CD14-positive monocyte (primary cell): ENCODE data around the gene COLEC11. TPM values are rescaled to one million over a fixed set of nuclear protein-coding genes. Genes with fewer than 3 reads are reported as not detected.

Experiments
- DNase-seq, 3 donors: peaks; one replicate each; pipeline ENCODE4 v3.0.0-alpha.2; 2011 to 2022
- H2AFZ ChIP-seq: 2 replicates; pipeline ENCODE4 v1.6.0; 2012; ENCODE audit warnings: mild to moderate bottlenecking, low read depth, low read length, inconsistent platforms; ENCODE audit not compliant: insufficient read depth, poor library complexity, severe bottlenecking
- H3K27ac ChIP-seq, 2 donors: 1 replicate in 1 of 2; 2 replicates in 1 of 2; pipeline ENCODE4 v1.5.1; 2012 to 2013; ENCODE audit warnings: low read length in 2 of 2, control low read depth in 1 of 2, inconsistent platforms in 1 of 2, low read depth in 1 of 2, mild to moderate bottlenecking in 1 of 2
- H3K27me3 ChIP-seq, 2 donors: one replicate each; pipeline versions ENCODE4 v1.6.0 to v1.6.1; 2011 to 2013; ENCODE audit warnings: low read length in 2 of 2; ENCODE audit not compliant: control insufficient read depth in 2 of 2, insufficient read depth in 2 of 2
- H3K36me3 ChIP-seq, 2 donors: replicated peaks in 1 of 2; 1 replicate in 1 of 2; 2 replicates in 1 of 2; pipeline versions ENCODE4 v1.5.1 to v1.6.1; 2012 to 2013; ENCODE audit warnings: low read length in 2 of 2, control low read depth in 1 of 2, inconsistent platforms in 1 of 2, mild to moderate bottlenecking in 1 of 2; ENCODE audit not compliant: insufficient read depth in 2 of 2, control insufficient read depth in 1 of 2
- H3K4me1 ChIP-seq, 2 donors: 1 replicate in 1 of 2; 2 replicates in 1 of 2; pipeline versions ENCODE4 v1.5.1 to v1.6.1; 2012 to 2013; ENCODE audit warnings: low read length in 2 of 2, control low read depth in 1 of 2, inconsistent platforms in 1 of 2, mild to moderate bottlenecking in 1 of 2, moderate library complexity in 1 of 2; ENCODE audit not compliant: insufficient read depth in 2 of 2, control insufficient read depth in 1 of 2
- H3K4me2 ChIP-seq: replicated peaks from 2 replicates; pipeline ENCODE3; 2012; ENCODE audit warnings: low read length, moderate library complexity, mild to moderate bottlenecking; ENCODE audit not compliant: poor library complexity, severe bottlenecking; ENCODE audit errors: extremely low read depth
- H3K4me3 ChIP-seq, 3 experiments: fragments of 200-600 bp in 1 of 3; sonication (generic) in 1 of 3; replicated peaks in 1 of 3; 1 replicate in 2 of 3; 2 replicates in 1 of 3; pipeline ENCODE4 v1.5.1; 2011 to 2013; ENCODE audit warnings: low read length in 3 of 3, mild to moderate bottlenecking in 3 of 3, control low read depth in 2 of 3, low read depth in 2 of 3, inconsistent platforms in 1 of 3, moderate library complexity in 1 of 3
- H3K79me2 ChIP-seq: 2 replicates; pipeline ENCODE4 v1.6.0; 2012; ENCODE audit warnings: mild to moderate bottlenecking, control low read depth, inconsistent platforms, low read length, moderate library complexity; ENCODE audit not compliant: insufficient read depth
- H3K9ac ChIP-seq: 2 replicates; pipeline ENCODE4 v1.6.0; 2017; ENCODE audit warnings: low read length, mild to moderate bottlenecking; ENCODE audit not compliant: insufficient read depth, poor library complexity, severe bottlenecking
- H3K9me3 ChIP-seq, 2 donors: replicated peaks in 1 of 2; 1 replicate in 1 of 2; 2 replicates in 1 of 2; pipeline versions ENCODE4 v1.5.1 to v1.6.1; 2012 to 2013; ENCODE audit warnings: low read length in 2 of 2, control low read depth in 1 of 2; ENCODE audit not compliant: control insufficient read depth in 1 of 2, insufficient read depth in 1 of 2
- H4K20me1 ChIP-seq: 2 replicates; pipeline ENCODE4 v1.6.0; 2012; ENCODE audit warnings: mild to moderate bottlenecking, low read length, control low read depth, moderate library complexity; ENCODE audit not compliant: insufficient read depth
- H3K27ac Mint-ChIP-seq, 7 donors: one replicate each; pipeline ENCODE4 v1.8.0; 2020; ENCODE audit warnings: mild to moderate bottlenecking in 7 of 7, mixed read lengths in 7 of 7, moderate library complexity in 6 of 7, inconsistent platforms in 2 of 7
- H3K27me3 Mint-ChIP-seq, 3 donors: one replicate each; pipeline ENCODE4 v1.8.0; 2021 to 2022; ENCODE audit warnings: low read depth in 3 of 3, mild to moderate bottlenecking in 3 of 3, mixed read lengths in 3 of 3, moderate library complexity in 3 of 3, inconsistent platforms in 1 of 3
- H3K36me3 Mint-ChIP-seq, 2 donors: one replicate each; pipeline ENCODE4 v1.8.0; 2020; ENCODE audit warnings: mixed read lengths in 2 of 2, inconsistent platforms in 1 of 2, mild to moderate bottlenecking in 1 of 2
- H3K4me1 Mint-ChIP-seq: one replicate; pipeline ENCODE4 v1.8.0; 2020; ENCODE audit warnings: mild to moderate bottlenecking, mixed read lengths
- H3K4me3 Mint-ChIP-seq, 2 donors: one replicate each; pipeline ENCODE4 v1.8.0; 2020; ENCODE audit warnings: mild to moderate bottlenecking in 2 of 2, mixed read lengths in 2 of 2, moderate library complexity in 1 of 2
- H3K9me3 Mint-ChIP-seq, 7 donors: one replicate each; pipeline ENCODE4 v1.8.0; 2020 to 2022; ENCODE audit warnings: mixed read lengths in 7 of 7, mild to moderate bottlenecking in 6 of 7, moderate library complexity in 6 of 7, inconsistent platforms in 2 of 7
- CTCF ChIP-seq: fragments of 200-600 bp; IDR thresholded peaks from one replicate; pipeline ENCODE4 v1.8.0; 2022; ENCODE audit warnings: antibody characterized with exemption, mild to moderate bottlenecking
- WGBS: methylation state at CpG from one replicate; pipeline ENCODE4 v1.1.5; 2013; ENCODE audit warnings: missing lambda C conversion rate; ENCODE audit not compliant: insufficient coverage; 5-methylcytosine and 5-hydroxymethylcytosine counted together
- intact Hi-C, 2 donors: fragments of 100-400 bp; cut with micrococcal nuclease; formaldehyde crosslinking; loops; one replicate each; pipeline versions ENCODE4 v1.15.0 to v1.15.1; 2023
- polyA plus RNA-seq, 3 donors: library from polyadenylated mRNA; depleted of rRNA in 1 of 3; unstranded in 2 of 3; stranded (reverse) in 1 of 3; fragments of 300-500 nt in 2 of 3; fragments of >200 nt in 1 of 3; fragmentation: Illumina TruSeq in 2 of 3; gene quantifications; 1 replicate in 2 of 3; 2 replicates in 1 of 3; pipeline ENCODE4 v1.2.3, GENCODE V29; 2012 to 2021

COLEC11 gene
- polyA plus RNA-seq, 3 donors: not detected

DNA sequence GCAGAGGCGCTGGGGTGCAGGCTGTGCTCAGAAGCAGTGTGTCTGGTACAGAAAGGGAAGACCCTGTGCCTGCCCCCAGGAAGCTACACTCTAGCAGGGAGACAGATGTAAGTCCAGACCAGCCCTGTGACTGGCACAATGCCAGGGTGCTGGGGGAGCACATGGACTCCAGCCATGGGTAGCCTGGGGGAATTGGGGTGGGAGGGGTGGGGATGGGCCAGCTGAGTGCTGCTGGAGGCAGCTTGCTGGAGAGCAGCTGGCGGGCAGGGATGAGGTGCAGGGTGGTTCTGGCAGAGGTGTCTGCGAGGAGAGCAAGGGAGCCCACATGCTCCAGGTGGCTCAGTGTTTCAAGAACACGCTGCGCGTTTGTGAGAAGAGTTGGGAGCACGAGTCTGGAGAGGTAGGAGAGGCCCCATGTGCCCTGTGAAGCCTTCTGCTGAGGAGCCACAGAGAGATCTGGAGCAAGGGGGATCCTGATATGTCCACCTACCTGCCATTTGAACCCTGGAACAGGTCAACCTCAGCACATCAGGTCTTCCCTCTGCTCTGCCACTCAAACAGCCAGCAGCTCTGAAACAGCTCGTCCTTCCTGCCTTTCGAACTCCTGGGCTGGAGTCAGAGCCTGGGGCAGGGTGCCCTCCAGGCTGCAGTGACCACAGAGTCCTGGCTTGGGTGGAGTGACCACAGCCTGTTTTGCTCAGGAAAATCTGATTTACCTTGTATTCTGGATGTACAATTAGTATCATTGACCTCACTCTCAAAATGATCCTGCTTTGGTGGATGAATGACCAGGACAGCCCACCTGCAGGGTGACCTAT, 78.2 kb downstream of the COLEC11 start:
- H3K36me3 Mint-ChIP-seq: no peaks in the 10 kb centered on the region
- whole genome bisulfite sequencing: 92% methylated on average over 7 of the region's 9 CpGs
- no peaks in the 10 kb centered on the region for H3K4me1 ChIP-seq
- no peak overlapping the region for H3K9ac ChIP-seq
- peaks cover 0 to 3% (median 0%) of the 10 kb centered on the region in 7 donors for H3K9me3 Mint-ChIP-seq
- no peaks in the 10 kb centered on the region for H3K4me1 Mint-ChIP-seq
- no peaks in the 10 kb centered on the region for H4K20me1 ChIP-seq
- no peaks in the 10 kb centered on the region for H3K27me3 ChIP-seq
- no peak overlapping the region for H2AFZ ChIP-seq
- no peaks in the 10 kb centered on the region for H3K79me2 ChIP-seq
- H3K9me3 ChIP-seq: no peaks in the 10 kb centered on the region
- peaks cover 0 to 7% (median 7%) of the 10 kb centered on the region in 3 donors for H3K27me3 Mint-ChIP-seq
- H3K4me3 Mint-ChIP-seq: no peak overlapping the region
- no peak overlapping the region for H3K4me2 ChIP-seq
- H3K27ac ChIP-seq: no peak overlapping the region
- no peak overlapping the region for H3K4me3 ChIP-seq
- DNase-seq: no peak
- no peaks in the 10 kb centered on the region for H3K36me3 ChIP-seq
- TF ChIP-seq CTCF: no peak
- H3K27ac Mint-ChIP-seq: no peak overlapping the region
- intact Hi-C loops: no loop called here

- Mint-ChIP-seq H3K36me3 (no peaks in the 10 kb centered on the region), H3K27me3 (peaks cover 0 to 9% (median 5%) of the 10 kb centered on the region in 3 donors), H3K9me3 (peaks cover 0 to 3% (median 0%) of the 10 kb centered on the region in 7 donors), H3K4me3 (no peak overlapping the region), H3K27ac (no peak overlapping the region), H3K4me1 (no peaks in the 10 kb centered on the region)
- Histone ChIP-seq H3K79me2 (no peaks in the 10 kb centered on the region), H3K9ac (no peak overlapping the region), H3K27me3 (no peaks in the 10 kb centered on the region), H2AFZ (no peak overlapping the region), H3K9me3 (no peaks in the 10 kb centered on the region), H3K4me1 (no peaks in the 10 kb centered on the region), H3K36me3 (no peaks in the 10 kb centered on the region), H3K27ac (no peak overlapping the region), H3K4me2 (no peak overlapping the region), H3K4me3 (no peak overlapping the region), H4K20me1 (no peaks in the 10 kb centered on the region)
- no peak for DNase-seq
- intact Hi-C loops: no loop called here
- WGBS: 94% methylated on average over 9 of the region's 9 CpGs
- no peak for TF ChIP-seq CTCF
These were observed 79.3 kb downstream of the COLEC11 start for GRCh38 chr2:3674066-3674845.
